22Rv1 (cell line): ENCODE results near the gene SLC12A7.

Source experiments
- ZFX ChIP-seq: fragments of 450-650 bp; IDR thresholded peaks from 2 replicates; pipeline ENCODE4 v1.6.1; 2017; ENCODE audit warnings: antibody characterized with exemption, borderline replicate concordance
- TF ChIP-seq, protein P1 (sequence below): fragments of 450-650 bp; IDR thresholded peaks from 2 replicates; pipeline ENCODE4 v1.5.1; 2017; ENCODE audit warnings: mild to moderate bottlenecking

DNA sequence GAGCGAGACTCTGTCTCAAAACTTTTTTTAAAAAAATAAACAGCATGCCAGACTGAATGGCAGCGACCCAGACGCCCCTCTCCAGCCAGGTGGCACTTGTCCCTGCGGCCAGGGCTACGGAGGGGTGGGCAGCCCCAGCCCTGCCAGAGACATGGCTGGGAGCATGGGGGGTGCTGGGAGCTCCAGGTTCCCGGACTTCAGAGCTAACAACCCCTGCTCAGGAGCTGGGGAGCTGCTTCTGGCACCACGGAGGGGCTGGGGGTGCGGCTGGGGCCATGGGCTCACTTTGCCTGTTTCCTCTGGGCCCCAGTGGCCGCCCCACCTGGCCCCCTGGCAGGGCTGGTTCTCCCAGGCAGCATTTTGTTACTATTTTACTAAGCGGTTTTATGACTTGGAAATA lies 49.9 kb downstream of the SLC12A7 start:
- TF ChIP-seq, protein P1, sequence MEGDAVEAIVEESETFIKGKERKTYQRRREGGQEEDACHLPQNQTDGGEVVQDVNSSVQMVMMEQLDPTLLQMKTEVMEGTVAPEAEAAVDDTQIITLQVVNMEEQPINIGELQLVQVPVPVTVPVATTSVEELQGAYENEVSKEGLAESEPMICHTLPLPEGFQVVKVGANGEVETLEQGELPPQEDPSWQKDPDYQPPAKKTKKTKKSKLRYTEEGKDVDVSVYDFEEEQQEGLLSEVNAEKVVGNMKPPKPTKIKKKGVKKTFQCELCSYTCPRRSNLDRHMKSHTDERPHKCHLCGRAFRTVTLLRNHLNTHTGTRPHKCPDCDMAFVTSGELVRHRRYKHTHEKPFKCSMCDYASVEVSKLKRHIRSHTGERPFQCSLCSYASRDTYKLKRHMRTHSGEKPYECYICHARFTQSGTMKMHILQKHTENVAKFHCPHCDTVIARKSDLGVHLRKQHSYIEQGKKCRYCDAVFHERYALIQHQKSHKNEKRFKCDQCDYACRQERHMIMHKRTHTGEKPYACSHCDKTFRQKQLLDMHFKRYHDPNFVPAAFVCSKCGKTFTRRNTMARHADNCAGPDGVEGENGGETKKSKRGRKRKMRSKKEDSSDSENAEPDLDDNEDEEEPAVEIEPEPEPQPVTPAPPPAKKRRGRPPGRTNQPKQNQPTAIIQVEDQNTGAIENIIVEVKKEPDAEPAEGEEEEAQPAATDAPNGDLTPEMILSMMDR: no peak
- no peak for TF ChIP-seq ZFX
